ENCODE measurements around the gene TLR8. TPM values are rescaled to one million over a fixed set of nuclear protein-coding genes. Genes with fewer than 3 reads are reported as not detected.
"Not testable (repeated sequence)": the region's sequence is repeated elsewhere in the genome, so short reads cannot be mapped to it uniquely, and the experiment has no call there.

Gene TLR8
- total RNA-seq, 1 donor from 2014 or later, result 1.7 TPM

GRCh38 chrX:12896935-12897334 lies 9.5 kb upstream of the TLR8 start:
- DNase-seq (ENCODE audit: low spot score), result no peak

- DNase-seq (ENCODE audit: low spot score), result no peak
Measured at GRCh38 chrX:12898073-12898472, 8.3 kb upstream of the TLR8 start.

- DNase-seq (ENCODE audit: low spot score), result no peak
Measured at GRCh38 chrX:12899506-12899905, 6.9 kb upstream of the TLR8 start.

- peak; percentile 36 for DNase-seq (ENCODE audit: low spot score)
Measured at GRCh38 chrX:12901486-12901885, 4.9 kb upstream of the TLR8 start.

- DNase-seq (ENCODE audit: low spot score), result peak; percentile 70
Measured at GRCh38 chrX:12903646-12904045, 2.8 kb upstream of the TLR8 start.

GRCh38 chrX:12910423-12911121 lies 4.2 kb downstream of the TLR8 start:
- no peak for DNase-seq (ENCODE audit: low spot score)

GRCh38 chrX:12911122-12911470 lies 4.7 kb downstream of the TLR8 start:
- no peak for DNase-seq (ENCODE audit: low spot score)

GRCh38 chrX:12912791-12913482 lies 6.5 kb downstream of the TLR8 start:
- no peak for DNase-seq (ENCODE audit: low spot score)

GRCh38 chrX:12917753-12918152 lies 11.3 kb downstream of the TLR8 start:
- DNase-seq (ENCODE audit: low spot score), result no peak

- DNase-seq (ENCODE audit: low spot score), result no peak
Measured at GRCh38 chrX:12919051-12919450, 12.6 kb downstream of the TLR8 start.

GRCh38 chrX:12919620-12920019 lies 13.2 kb downstream of the TLR8 start:
- DNase-seq (ENCODE audit: low spot score), result no peak

GRCh38 chrX:12920990-12921389 lies 14.6 kb downstream of the TLR8 start:
- no peak for DNase-seq (ENCODE audit: low spot score)

GRCh38 chrX:12921886-12922598 lies 15.6 kb downstream of the TLR8 start:
- no peak for DNase-seq (ENCODE audit: low spot score)

- no peak for DNase-seq (ENCODE audit: low spot score)
Measured at GRCh38 chrX:12922599-12922919, 16.1 kb downstream of the TLR8 start.

- no peak for DNase-seq (ENCODE audit: low spot score)
Measured at GRCh38 chrX:12929701-12930100, 23.3 kb downstream of the TLR8 start.

- DNase-seq (ENCODE audit: low spot score), result no peak
Measured at GRCh38 chrX:12930150-12930549, 23.7 kb downstream of the TLR8 start.

GRCh38 chrX:12932244-12932643 lies 25.8 kb downstream of the TLR8 start:
- DNase-seq (ENCODE audit: low spot score), result no peak

- no peak for DNase-seq (ENCODE audit: low spot score)
Measured at GRCh38 chrX:12934850-12935249, 28.4 kb downstream of the TLR8 start.

- no peak for DNase-seq (ENCODE audit: low spot score)
Measured at GRCh38 chrX:12936947-12937346, 30.5 kb downstream of the TLR8 start.

- DNase-seq (ENCODE audit: low spot score), result not testable (repeated sequence)
Measured at GRCh38 chrX:12940471-12940870, 34.1 kb downstream of the TLR8 start.

GRCh38 chrX:12943592-12943991 lies 37.2 kb downstream of the TLR8 start:
- DNase-seq (ENCODE audit: low spot score), result not testable (repeated sequence)

GRCh38 chrX:12944452-12944851 lies 38.0 kb downstream of the TLR8 start:
- DNase-seq (ENCODE audit: low spot score), result not testable (repeated sequence)

GRCh38 chrX:12945494-12945893 lies 39.1 kb downstream of the TLR8 start:
- DNase-seq (ENCODE audit: low spot score), result no peak

Measured in umbilical cord (tissue), 2 donors.